ENCODE data around the gene SAMD14. TPM values are rescaled to one million over a fixed set of nuclear protein-coding genes. Genes with fewer than 3 reads are reported as not detected.

The SAMD14 gene
- total RNA-seq, 1 experiment from 2014 or later, result not detected

DNA sequence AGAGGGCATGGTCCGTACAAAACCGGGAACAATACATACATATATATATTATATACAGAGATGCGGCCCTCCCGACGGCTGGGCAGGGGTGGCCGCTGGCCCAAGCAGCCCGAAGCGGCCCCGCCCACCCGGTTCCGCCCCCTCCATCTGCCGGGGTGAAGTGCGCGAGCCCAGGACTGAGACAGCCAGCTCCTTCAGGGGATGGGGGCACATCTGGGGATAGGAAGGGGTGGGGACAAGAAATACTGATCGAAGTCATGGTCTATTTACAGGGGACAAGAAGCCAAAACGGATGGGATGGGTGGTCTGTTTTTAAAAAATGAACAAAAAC is 3.8 kb upstream of the SAMD14 start:
- DNase-seq (ENCODE audit: low read depth), result no peak

DNA sequence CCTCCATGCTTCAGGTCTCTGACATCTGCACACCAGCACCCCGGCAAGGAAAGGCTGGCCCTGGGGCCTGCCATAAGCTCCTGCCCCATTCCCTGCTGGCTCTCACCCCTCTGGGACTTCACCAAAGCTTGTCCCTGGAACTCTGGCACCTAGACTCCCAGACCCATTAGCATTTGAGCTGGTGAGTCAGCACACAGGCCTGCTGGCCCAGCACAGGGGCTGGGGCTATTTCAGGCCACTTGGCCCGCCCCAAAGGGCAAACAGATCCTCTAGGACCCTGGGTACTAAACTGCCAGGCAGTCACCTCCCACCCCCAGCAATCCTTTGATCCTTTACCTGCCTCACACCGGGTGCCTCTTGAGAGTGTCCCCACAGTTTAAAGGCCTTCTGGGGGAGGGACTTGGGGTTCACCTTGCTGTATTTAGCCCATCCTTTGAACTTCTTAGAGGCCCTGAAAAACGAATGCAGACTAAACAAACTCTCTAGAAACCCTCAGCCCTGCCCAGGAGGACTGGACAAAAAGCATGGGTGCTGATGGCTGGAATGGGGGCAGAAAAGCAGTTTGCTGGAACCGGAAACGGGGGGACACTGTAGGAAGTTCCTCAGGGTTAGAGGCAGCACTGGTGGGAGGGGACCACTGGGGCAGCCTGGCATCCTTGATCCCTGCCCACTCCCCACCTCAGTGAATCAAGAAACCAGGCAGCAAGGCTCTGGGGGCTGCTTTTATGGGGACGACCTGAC is 3.2 kb upstream of the SAMD14 start:
- DNase-seq (ENCODE audit: low read depth), result peak; percentile 28

DNA sequence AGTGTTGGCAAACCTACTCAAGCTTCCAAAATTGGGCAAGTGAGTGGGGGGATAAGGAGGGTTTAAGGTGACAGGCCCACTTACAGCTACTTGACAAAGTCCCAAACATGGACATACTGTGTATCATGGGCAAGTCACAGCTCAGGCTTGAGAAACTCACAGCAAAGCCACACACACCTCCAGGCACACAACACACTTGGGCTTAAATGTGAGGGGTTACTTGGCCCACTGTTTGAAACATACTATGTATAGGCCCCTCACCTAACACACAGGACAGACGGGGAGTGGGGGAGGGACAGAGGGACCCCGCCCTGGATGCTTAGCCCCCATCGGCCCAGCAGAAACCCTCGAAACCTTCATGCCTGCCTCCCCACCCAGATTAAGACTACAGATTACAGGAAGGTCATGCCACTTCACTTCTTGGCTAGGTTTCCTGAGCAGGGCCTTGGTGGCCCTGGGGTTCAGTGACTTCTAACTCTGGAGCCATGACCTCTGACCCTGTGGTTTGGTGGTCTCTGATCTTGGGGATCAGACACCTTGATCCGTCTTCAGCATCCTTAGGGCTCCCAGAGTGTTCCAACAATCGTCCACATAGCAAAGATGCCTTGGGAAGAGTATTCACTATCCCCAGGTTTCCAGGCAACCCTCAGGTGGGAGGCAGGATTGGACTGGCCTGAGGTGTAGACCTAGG is 2.3 kb upstream of the SAMD14 start:
- no peak for DNase-seq (ENCODE audit: low read depth)

DNA sequence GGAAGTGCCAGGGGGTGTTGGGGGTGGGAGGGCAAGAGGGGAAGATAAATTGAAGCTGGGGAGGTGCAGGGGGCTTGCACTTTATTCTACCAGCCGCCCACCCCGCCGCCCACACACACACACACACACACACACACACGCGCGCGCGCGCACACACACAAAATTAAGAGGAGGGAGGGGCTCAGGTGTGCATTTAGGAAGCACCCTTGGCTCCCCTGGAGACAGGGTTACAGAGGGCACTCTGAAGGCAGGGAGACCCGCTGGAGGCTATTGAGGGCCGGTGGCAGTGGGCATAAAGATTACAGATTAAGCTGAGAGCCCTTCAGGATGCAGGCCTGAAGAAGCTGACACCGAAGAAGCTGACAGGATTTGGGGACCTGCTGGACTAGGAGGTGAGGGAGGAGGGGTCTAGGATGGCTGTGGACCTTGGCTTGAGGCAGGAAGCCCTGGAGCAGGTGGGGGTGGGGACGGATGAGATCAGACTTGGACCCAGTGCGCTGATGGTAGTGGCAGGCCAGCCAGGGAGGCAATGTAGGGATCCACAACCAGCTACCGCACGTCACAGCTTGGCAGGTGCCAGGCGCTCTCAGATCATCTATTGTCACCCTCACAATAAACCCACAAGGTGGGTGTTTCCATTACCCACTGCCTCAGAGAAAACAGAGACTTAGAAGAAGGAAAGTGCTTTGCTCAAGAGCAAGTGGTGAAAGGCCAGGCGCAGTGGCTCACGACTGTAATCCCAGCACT is 772 bp upstream of the SAMD14 start:
- DNase-seq (ENCODE audit: low read depth), result no peak

DNA sequence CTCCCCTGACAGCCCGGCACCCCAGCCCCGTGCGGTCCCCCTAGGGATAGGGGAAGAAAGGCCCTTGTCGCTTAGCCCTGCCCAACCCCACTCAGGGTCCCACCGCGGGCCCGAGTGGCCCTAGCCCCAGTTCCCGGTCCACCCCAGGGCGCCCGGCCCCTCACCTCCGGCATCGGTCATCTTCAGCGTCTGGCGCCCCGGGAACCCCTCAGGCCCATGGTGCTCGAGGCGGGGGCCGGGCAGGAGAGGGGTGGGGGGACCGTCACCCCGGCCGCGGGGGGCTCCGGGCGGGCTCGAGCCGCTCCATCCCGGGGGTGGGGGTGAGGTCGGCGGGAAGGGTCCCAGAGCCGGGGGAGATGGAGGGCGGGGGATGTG is 620 bp downstream of the SAMD14 start:
- DNase-seq (ENCODE audit: low read depth), result no peak

DNA sequence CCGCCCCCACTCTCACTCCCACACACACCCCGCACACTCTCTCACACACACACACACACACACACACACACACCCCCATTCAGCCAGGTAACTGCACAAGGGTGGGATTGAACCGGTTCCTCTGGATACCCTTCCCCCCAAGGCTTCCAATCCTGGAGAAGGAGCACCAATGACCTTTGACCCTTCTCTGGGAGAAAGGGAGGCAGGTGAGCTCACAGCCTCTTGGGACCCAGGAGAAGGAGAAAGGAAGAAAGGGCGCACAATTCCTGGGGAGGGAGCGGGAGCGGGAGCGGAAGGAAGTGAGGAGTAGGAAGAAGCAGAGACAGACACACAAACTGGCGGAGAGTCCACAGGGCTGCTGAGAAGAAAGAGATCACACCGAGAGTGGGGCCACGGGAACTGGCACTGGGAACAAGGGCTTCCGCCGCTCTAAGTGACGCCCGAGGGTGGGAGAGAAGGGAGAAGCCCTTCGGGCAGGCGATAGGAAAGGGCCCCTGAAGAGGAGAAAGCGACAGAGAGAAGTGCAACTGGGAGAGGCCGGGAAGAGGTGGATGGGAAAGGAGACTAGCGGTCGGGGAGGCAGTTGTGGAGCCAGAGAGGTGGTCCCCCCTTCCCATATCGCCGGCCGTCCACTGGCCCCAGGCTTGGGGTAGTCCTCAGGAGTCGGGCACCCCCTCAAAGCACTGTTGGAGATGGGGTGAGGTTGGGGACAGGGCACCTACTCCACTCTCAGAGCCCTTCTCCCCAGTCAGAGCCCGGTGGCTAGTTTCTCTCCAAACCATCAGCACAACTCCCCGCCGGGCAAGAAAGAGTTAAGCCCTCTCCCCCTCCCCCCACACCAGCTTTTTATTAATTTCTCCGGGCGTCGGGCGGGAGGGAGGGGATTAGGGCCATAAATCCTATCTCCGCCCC is 1.3 kb downstream of the SAMD14 start:
- no peak for DNase-seq (ENCODE audit: low read depth)

DNA sequence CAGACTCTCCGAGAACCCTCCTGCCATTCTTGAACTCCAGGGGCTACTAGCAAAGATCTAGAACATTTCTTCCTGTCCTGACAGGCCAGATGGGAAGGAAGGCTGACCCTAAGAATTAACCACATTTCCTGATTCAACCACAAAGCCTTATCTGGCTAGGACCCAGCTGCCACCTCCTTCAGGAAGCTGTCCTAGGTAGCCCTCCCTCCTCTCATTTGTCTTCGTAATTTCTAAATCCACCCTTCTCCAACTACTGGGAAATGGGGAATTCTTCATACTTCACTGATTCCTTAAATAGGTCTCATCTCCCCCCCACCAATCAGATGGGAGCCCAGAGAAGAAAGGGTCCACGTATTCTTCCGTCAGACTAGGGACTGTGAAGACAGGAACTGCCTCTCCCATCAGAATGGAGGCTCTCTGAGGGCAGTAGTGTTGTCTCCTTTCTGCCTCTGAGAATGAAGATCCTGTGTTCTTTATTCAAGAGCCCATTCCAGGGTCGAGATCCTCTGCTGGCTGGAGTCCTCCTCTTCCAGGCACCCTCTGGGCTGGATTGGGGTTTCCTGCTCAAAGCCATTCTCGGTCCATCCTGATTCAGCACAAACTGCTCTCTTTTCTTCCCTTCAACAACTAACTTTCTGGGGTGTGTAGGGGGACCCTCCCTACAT is 2.1 kb downstream of the SAMD14 start:
- peak; percentile 65 for DNase-seq (ENCODE audit: low read depth)

DNA sequence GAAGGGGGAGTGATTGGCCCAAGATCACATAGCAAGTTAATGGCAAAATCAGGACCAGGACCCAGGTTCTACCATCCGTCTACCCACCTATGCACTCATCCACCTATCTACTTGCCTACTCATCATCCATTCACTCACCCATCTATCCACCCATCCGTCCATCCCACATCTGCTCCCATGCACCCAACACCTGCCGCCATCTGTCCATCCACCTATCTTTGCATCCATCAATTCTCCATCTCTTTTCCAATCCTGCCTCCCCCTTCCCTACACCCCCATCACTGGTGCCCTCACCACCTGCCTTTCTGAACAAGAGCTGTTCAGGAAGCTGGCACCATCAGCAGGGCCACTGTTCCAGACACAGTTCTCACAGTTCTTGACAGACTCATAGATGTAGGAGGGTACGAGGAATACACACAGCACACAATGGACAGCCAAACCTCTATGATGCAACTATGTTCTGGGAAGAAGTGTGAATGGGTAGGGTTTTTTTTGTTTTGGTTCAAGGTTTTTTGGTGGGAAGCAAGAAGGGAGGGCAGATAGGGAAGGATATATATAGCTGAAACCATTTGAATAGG is 4.5 kb downstream of the SAMD14 start:
- DNase-seq (ENCODE audit: low read depth), result no peak

DNA sequence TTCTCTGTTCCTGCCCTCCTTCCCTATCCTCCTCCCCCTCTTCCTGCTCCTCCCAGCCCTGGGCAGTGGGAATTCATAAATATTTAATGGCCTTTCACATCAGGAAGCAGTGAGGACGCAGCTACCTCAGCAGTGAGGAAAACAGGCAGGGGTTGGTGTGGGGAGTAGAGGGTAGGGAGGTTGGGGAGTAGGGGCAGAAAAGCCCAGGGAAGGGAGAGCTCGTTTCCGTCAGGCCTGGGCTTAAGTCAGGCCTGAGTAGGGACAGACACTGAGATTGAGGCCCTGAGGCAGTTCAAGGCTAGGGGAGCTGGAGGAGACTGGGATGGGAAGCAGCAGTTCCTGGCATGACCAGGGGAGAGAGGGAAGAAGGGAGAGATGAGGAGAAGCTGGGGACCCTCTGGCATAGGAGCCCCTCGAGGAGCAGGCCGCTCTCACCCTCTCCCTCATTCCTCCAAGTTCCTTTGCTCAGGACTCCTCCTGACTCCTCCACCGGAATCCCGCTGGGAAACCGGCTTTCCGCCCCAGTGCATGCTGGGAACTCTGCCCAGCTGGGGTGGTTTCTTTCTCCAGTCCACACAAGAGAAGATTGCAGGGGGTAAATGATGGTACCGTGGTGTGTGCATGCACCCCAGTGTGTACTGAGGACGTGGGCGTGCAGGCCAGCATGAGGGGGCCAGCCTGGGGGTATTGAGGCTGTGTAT is 6.2 kb downstream of the SAMD14 start:
- no peak for DNase-seq (ENCODE audit: low read depth)

DNA sequence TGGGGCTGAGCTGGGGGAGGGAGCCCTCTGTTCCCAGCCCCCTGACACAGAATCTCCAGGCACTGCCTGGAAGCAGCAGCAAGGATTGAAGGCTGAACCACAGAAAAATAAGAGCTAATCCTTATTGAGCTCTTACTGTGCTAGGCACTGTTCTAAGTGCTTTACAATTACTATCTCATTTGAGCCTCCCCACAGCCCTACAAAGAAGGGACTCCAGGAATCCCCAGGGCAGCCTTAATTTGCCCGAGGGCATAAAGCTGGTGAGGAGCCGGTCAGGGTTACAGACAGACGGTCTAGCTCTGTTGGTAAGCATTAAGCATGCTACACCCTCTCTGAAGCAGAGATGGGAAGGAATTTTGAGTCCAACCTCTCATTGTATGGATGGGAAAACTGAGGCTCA is 7.0 kb downstream of the SAMD14 start:
- no peak for DNase-seq (ENCODE audit: low read depth)

DNA sequence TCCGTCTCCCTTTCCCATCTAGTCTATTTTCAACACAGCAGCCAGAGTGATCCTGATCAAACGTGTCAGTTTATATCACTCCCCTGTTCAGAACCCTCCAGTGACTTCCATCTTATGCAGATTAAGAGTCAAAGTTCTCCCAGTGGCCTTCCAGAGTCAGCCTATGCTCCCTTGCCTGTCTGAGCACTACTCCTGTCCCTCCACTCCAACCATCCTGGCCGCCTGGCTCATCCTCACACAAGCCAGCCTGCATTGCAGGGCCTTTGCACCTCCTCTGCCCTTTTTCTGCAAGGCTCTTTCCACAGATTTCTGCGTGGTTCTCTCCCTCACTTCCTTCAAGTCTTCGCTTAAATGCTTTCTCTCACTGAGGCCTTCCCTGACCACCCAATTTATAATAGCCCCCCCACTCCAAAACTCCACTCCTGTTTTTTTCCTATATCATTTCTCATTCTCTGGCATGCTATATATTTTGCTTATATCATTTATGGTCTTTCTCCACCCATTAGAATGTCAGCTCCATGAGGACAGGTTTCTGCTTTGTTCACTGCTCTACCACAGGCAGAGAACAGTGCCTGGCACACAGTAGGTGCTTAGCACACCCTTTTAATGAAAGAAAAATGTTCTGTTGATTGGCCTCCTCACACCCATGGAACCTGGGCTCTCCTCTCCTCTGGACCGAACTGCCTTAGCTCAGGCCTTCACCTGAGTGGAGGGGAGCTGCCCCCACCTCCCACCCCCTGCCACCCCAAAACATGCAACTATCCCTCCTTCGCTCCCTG is 9.3 kb downstream of the SAMD14 start:
- DNase-seq (ENCODE audit: low read depth), result no peak

DNA sequence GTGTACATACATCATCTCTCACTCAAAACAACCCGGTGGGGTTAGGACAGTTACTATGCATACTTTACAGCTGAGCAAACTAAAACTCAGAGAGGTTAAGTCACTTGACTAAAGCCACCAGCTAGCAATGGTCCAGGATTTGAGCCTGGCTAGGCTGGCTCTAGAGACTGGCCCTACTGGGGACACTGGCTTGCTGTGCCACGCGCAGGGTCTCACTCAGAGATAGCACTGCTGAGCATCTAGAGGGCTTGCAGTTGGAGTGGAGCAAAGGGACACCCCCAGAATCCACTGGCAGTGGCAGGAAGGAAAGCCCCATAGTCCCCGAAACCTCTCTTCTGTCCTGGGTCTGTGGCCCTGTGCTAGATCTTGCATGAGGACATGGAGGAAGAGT is 11.1 kb downstream of the SAMD14 start:
- DNase-seq (ENCODE audit: low read depth), result no peak

DNA sequence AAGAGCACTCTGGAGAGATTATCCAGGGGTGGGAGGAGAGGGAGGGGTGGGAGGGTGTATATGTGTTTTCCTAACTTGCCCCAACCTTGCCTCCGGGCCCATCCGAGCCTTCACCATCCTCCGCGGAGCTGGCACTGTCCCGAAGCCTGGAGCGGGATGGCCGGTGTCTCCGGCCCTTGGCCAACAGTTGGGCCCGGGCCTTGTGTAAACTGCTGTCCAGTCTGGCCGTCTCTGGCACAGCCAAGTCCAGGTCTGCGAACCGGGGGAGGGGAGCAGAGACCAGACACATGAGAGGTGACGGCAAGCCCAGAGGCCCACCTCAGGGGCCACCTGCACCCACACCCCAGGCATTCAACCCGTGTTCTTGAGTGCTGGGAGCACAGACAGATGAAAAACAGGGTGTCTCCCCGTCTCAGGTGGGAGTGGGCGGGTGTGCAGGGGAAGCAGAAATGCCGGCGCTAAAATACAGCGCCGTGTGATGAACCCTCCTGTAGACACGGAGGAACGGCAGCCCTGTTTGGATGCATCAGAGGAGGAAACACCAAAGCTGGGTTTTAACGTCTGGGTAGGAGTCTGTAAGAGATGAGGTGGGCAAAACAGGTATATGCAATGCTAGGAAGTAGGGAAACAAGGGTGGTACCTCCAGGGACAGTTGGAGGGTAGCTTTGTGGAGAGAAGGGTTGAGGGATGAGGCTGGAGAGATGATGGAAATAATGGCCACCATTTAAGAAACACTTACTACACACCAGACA is 11.7 kb downstream of the SAMD14 start:
- DNase-seq (ENCODE audit: low read depth), result no peak

DNA sequence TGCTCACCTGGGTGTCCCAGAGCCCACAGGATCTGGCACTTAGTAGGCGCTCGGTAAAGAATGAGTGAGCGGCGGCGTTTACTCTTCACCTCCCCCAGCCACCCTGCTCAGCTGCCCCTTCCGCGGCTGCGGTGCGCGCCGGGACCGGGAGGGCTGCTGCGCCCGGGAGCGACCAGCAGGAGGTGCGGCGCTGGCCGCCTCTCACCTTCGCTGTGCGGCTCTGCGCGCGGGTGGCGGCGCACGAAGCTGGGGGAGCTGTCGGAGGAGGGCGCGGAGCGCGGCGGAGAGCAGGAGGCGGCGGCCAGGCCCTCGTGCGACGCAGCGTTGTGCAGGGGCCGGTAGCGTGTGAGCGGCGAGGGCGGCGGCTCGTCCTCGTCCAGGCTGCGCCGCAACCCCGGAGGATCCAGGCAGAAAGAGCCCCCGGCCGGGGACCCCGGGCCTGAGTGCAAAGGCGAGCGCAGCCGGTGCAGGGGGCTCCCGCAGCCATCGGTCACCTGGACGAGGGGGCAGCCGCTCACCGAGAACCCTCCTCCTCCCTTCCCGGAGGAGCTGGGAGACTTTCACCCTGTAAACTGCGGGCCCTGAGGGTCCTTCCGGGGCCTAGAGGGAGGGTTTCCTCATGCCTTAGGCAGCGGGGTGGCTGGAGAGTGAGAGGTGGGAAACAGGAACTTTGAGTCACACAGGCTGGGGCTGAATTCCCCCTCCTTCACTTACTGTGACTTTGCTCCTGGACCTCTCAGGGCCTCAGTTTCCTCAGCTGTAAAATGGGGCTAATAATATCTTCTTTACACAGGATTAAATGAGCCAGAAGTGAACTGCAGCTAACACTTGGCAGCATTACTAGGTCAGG is 12.5 kb downstream of the SAMD14 start:
- DNase-seq (ENCODE audit: low read depth), result no peak

DNA sequence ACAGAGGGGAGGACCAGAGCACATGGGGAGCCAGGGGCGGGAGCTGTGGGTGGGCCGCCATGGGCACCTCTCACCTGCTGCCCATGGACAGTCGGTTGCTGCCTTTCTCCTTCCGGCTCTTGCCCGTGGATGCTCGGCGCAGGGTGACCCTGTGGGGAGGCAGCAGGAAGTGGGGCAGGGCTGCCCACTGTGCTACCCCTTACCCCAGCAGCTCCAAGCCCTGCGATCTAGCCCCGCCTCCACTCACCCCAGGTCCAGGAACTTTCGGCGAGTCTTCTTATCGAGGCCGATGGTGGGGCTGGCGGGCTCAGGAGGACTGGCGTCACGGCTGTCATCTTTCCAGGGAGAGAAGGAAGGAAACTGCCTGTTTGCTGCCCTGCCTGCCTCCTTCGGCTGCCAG is 14.2 kb downstream of the SAMD14 start:
- DNase-seq (ENCODE audit: low read depth), result no peak

DNA sequence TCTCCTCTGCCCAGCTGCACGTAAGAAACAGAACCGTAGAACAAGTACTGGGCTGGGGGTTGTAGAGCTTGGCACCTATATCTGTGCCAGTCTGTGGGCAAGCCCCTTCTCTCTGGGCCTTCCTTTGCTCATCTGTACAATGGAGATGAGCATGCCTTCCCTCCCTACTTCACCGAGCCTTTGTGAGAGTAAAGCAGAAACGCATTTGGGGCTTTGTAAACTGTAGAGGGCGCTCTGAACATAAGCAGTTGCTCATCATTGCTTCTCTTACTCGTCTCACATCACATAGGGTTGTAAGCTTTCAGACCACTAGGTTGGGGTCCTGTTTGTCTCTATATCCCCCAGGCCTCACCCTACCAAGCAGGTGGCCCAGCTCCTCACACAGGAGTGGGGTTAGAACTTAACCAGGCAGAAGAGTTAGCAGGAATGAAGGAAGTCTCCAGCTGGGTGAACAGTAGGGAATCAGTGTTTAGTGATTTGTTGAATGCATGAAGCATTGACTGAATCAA is 15.1 kb downstream of the SAMD14 start:
- DNase-seq (ENCODE audit: low read depth), result peak; percentile 47

DNA sequence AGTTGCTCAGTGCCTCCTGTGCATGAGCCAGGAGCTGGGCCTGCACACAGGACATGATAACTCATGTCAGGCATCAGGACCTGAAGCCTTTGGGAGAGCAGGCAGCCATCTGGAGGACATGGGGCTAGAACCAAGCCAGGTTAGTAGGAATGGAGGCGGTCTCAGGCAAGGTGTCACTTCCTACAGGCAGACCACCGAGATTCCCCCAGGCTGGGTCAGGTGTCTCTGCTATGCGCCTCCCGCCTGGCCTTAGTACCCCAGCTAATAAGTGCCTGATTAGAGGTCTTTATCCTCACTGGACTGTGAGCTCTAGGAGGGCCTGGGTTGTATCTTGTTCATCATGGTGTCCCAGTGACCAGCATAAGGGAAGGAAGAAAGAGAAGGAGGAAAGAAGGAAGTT is 15.6 kb downstream of the SAMD14 start:
- DNase-seq (ENCODE audit: low read depth), result no peak
